Measurements from ENCODE around the gene DCTPP1.

The DCTPP1 gene

DNA sequence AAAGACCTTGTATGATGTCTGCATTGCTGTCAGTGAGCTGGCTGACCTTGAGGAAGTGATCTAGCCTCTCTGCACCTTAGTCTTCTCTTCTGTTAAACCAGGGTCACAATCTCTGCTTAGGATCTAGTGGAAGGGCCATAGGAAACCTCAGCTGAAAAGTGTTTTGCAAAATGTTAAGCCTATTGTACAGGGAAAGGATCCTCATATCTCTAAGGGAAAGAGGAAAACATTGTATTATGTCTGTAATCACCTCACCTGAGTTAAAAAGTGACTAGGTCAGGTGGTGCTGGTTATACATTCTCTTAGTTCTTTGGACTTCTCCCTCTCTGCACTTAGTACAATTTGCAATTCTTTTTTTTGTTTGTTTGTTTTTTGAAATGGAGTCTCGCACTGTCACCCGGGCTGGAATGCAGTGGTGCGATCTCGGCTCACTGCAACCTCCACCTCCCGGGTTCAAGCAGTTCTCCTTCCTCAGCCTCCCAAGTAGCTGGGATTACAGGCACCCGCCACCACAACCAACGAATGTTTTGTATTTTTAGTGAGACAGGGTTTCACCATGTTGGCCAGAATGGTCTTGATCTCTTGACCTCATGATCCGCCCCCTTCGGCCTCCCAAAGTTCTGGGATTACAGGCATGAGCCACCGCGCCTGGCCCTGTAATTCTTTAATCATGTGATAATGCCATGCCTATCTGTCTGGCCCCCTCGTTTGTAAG, 17.8 kb upstream of the DCTPP1 start:
- DNase-seq (ENCODE audit: low read depth, low spot score): no peak

DNA sequence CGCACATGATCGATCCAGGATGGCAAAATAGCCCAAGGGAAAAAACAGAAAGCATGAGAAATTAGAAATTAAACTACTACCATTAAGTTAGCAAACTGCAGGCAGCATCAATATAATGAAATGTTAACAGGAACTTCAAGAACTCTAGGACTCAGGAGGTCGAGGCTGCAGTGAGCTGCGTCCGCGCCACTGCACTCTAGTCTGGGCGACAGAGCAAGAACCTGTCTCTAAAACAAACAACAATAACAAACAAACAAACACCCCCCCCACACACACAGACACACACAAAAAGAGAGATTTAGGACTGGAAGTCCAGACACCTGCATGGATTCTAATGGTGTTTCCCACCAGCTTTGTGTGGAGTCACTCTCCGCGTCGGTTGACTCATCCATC, 16.4 kb upstream of the DCTPP1 start:
- no peak for DNase-seq (ENCODE audit: low read depth, low spot score)

DNA sequence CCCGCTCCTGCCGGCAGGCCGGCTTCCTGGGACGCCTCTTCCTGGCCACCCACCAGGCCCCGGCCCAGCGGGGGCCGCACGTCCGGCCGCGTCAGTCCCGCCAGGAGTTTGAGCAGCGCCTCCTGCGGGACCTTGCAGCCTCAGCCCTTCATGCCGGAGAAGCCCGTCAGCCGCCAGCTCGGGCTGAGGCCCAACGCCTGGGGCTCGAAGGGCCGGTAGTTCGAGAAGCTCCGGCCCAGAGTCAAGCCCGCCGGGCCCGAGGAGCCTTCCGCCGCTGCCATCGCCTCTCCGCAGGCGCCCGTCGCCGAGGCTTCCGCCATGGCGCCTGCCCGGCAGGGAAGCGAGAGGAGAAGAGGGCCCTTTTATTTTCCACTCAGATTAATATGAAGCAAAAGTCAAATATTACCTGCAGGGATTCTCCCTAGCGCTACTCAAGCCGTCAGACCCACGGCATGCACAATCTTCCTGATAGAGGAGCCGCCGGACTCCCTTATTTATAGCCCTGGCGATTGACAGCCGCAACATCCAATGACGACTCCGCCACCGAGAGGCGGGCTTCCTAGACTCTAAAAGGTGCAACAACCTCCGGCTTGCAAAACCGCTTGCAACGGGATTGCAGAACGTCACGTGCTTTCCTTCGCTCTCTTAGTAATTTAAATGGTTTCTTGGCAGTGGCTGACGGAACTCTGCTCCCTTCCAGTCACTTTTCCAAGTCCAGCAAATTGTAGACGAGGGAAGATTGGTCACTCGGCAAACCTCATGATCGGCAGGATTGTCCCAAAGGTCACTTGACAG, 15.8 kb upstream of the DCTPP1 start, which contains the start of gene SEPHS2:
Gene SEPHS2, minus strand, starts transcription at position 467 of the 795 bp plus-strand sequence. Its CDS starts 147 bp downstream, at position 320.
- peak; percentile 93 for DNase-seq (ENCODE audit: low read depth, low spot score)

DNA sequence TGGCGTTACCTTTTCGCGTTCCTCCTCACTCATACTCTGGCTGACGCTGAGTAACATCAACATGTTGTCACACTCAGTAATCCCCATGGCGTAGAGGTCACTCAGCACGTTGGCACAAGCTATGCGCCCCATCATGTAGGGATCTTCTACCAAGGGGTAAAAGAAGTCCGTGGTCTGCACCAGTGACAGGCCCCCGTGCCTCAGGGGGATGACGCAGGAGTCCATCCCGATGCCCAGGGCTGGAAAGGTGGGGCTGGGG, 15.2 kb upstream of the DCTPP1 start:
- no peak for DNase-seq (ENCODE audit: low read depth, low spot score)

DNA sequence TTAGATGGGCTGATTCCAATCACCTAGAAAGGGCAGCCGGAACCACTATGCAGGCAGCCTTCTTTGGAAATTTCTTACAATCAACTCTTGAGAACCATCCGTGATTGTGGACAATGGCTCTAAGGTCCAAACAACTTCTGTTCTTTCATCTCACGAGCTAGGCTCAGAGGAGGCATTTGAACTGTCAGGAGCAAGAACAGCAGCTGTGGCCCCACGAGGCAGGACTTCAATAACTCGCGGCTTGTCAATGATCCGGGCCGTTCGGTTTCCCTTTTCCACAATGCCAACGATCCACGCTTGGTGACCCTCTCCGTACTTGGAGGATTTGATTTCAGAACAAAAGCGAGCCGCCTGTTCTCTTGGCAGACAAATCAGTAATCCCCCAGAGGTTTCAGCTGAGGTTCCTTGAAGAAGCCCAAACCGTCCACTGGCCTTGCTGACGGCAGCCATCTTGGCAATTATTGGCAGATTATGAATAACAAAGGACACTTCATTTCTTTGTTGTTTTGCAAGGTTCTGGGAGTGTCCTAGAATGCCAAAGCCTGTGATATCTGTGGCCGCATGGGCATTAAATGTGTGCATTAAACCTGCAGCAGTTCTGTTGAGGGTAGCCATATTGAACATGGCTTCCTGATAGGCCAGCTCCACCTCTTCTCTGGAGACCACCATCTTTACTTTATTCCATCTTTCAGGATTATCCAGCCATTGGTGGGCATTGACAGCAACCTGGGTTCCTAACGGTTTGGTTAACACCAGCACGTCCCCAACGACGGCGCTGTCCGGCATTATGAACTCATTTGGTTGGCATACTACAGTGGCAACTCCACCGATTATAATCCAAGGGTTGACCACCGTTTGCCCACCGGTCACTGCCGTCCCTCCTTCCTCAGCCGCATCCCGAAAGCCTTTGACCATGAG, 14.7 kb upstream of the DCTPP1 start:
- no peak for DNase-seq (ENCODE audit: low read depth, low spot score)

DNA sequence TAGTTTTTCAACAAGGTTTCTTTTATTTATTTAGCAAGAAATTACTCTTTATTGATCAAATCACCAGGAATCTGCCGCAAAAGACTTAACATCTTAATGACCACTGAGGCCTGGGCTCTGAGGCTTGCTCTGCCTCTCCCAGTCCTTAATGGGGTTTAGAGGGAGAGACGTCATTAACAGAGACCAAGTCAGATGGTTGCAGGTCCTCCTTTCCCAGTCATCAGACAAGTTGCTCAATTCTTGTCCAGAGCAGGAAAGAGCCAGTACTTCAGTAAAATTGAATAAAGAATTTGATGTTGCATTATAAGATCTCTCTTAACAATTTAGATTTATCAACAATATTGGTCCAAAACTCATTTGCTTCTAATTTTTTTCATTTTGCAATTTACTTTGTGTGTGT, 13.8 kb upstream of the DCTPP1 start:
- no peak for DNase-seq (ENCODE audit: low read depth, low spot score)

DNA sequence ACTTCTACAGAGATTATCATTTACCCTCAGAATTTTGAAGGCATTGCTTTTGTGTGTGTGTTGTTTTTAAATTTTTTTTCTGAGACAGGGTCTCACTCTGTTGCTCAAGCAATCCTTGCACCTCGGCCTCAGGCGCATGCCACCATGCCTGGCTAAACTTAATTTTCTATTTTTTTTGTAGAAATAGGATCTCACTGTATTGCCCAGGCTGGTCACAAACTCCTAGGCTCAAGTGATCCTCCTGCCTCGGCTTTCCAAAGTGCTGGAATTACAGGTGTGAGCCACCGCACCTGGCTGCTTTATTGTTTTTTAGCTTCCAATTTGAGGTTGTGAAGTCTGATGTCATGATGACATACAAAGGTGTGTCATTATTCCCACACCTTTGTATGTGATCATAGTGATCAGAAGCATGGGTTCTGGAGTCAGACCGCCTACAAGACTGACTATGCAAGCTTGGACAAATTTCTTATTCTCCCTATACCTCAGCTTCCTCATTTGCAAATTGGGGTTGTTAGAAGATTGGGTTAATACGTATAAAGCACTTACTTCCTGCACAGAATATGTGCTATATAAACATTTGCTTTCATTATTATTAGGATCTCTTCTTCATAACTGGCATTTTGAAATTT, 10.0 kb upstream of the DCTPP1 start:
- no peak for DNase-seq (ENCODE audit: low read depth, low spot score)

DNA sequence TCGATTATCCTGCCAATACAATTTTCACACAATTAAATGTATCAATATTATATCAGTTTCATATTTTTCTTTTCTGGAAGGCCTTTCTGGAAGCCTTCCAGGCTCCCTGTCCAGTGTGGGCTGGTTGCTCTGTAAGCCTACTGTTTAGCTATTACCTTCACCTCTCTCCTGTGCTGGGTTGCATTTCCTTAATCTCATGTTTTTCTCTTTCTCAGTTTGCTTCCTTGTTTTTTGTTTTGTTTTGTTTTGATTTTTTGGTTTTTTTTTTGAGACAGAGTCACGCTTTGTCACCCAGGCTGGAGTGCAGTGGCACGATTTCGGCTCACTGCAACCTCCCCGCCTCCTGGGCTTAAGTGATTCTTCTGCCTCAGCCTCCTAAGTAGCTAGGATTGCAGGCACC, 9.0 kb upstream of the DCTPP1 start:
- no peak for DNase-seq (ENCODE audit: low read depth, low spot score)

DNA sequence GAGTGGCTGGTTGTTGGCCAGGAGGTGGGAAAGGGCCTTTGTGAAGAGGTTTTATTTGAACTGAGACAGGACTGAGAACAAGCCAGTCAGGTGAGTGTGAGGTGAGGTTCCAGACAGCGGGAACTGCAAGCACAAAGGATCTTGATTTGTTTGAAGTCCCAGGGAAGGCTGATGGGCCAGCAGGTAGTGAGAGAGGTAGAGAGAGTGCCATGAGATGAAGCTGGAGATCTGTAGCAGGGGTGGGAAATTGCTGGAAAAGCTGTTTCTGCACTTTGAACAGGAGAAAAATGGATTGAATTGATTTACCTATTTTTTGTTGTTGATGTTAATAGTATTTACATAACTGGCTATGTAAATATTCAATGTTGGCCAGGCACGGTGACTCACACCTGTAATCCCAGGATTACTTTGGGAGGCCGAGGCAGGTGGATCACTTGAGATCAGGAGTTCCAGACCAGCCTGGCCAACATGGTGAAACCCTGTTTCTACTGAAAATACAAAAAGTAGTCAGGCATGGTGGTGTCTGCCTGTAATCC, 7.7 kb upstream of the DCTPP1 start:
- DNase-seq (ENCODE audit: low read depth, low spot score): no peak

DNA sequence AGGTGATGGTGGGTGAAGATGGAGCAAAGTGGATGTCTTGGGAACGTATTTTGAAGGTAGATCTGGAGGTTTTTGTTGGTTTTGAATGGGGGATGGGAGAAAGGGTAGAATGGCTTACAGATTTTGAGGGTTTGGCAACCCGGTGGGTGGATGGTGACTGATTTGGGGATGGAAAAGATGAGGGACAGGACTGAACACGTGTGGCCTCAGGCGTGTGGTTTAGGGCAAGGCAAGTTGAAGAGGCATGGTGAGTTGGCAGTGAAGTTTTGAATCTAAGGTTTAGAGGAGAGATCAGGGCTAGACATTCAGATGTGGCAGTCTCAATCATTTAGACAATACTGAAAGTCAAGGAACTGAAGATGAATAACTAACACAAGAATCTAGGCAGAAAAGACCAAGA, 5.0 kb upstream of the DCTPP1 start:
- DNase-seq (ENCODE audit: low read depth, low spot score): no peak

DNA sequence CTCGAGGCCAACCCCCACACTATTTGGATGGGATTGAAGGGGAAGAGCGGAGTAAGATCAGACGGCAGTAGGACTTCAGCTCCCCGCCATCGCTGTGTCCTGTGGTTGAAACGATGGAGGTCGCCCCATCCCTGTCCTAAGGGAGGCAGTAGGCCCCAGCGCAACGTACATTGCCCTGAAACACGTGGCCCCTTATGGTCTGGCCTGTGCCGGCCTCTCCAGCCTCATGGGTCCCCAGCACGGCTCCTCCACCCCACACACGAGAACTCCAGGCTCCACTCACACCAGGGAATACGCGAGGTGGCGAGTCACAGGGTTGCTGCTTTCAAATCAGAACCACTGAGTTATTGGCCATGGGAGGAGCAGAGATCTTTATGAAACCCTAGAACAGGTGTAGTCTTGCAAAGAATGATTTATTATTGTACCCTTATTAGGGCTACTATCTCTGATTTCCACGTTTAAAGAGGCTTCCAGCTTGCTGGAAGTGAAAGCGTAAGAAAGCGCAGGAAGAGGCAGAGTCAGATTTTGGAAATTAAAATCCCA, 669 bp upstream of the DCTPP1 start:
- no peak for DNase-seq (ENCODE audit: low read depth, low spot score)

DNA sequence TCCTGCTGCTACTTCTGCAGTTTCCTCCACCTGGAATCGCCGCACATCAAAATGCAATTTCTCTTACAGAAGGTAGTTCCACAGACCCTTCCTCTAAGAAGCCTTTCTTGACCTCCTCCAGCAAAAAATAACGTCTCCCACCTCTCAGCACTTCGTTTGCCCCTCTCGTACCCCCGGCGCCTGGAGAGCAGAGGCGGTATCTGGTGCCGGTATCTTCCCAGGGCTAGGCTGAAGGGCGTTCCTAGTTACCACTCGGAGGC, 482 bp downstream of the DCTPP1 start:
- DNase-seq (ENCODE audit: low read depth, low spot score): no peak

DNA sequence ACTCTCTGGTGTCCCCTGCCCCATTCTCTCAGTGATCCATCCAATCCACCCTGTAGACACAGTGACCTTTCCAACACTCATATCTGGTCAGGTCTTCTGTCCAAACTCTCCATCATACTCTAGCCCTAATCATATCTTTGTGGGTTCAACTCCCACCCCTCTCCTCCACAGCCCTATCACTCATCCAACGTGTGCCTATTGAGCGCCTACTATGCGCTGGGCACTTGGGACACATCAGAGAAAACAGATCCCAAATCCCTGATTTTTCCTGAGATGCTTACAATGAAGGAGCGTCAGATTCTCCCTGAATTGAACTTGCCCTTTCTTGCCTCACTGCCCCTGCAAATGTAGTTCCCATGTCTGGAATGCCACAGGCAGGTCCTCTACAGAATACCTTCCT, 1.8 kb downstream of the DCTPP1 start:
- no peak for DNase-seq (ENCODE audit: low read depth, low spot score)

DNA sequence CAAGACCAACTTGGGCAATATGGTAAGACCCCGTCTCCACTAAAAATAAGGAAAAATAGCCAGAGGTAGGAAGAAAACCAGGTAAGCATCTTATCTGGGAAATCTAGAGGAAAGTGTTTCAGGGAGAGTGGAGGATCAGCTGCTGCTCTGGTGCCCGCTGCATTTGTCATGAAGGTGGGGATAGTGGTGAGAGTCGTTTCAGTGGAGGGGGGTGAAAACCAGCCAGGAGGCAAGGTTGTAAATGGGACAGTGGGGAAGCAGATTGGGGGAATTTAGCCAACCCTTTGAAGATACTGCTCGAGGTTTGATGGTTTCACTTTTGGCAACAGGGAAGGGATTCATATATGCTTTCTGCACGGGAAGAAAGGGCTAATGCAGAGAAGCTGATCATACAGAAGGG, 8.8 kb downstream of the DCTPP1 start:
- DNase-seq (ENCODE audit: low read depth, low spot score): no peak

DNA sequence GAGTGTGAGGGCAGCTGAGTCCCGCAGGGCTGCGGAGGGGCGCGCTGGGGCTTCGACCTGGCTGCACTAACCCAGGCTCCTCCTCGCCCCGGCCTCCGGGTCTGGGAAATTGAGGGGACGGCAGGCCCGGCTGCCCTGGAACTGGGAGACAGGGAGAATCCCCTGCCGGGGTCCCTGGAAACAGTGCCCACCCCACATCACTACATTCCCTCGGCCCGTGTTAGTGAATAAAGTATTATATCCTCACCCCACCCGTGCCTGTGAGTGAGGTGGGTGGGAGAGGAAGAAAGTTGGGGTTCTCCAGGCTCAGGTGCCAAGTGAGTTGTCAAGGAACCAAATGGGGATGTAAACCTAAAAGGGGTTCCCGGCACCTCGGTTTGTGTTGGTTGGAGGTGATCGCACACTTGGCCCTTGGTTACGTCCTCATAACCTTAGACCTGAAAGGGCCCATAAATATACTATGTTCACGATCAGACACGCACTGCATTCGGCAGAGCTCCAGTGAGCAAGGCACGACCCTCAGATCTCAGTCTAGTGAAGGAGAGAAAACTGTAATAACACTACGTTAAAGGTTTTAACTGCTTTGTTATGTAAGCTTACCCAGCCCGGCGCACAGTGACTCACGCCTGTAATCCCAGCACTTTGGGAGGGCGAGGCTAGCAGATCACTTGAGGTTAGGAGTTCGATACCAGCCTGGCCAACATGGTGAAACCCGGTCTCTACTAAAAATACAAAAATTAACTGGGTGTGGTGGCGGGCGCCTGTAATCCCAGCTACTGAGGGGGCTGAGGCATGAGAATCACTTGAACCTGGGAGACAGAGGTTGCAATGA, 11.3 kb downstream of the DCTPP1 start:
- no peak for DNase-seq (ENCODE audit: low read depth, low spot score)

DNA sequence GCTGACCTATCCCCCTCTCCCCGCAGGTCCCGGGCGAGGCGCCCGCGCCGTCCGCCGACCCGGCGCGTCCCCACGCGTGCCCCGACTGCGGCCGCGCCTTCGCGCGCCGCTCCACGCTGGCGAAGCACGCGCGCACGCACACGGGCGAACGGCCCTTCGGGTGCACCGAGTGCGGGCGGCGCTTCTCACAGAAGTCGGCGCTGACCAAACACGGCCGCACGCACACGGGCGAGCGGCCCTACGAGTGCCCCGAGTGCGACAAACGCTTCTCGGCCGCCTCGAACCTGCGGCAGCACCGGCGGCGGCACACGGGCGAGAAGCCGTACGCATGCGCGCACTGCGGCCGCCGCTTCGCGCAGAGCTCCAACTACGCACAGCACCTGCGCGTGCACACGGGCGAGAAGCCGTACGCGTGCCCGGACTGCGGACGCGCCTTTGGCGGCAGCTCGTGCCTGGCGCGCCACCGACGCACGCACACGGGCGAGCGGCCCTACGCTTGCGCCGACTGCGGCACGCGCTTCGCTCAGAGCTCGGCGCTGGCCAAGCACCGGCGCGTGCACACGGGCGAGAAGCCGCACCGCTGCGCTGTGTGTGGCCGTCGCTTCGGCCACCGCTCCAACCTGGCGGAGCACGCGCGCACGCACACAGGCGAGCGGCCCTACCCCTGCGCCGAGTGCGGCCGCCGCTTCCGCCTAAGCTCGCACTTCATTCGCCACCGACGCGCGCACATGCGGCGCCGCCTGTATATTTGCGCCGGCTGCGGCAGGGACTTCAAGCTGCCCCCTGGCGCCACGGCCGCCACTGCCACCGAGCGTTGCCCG, 12.1 kb downstream of the DCTPP1 start:
- peak; percentile 60 for DNase-seq (ENCODE audit: low read depth, low spot score)

DNA sequence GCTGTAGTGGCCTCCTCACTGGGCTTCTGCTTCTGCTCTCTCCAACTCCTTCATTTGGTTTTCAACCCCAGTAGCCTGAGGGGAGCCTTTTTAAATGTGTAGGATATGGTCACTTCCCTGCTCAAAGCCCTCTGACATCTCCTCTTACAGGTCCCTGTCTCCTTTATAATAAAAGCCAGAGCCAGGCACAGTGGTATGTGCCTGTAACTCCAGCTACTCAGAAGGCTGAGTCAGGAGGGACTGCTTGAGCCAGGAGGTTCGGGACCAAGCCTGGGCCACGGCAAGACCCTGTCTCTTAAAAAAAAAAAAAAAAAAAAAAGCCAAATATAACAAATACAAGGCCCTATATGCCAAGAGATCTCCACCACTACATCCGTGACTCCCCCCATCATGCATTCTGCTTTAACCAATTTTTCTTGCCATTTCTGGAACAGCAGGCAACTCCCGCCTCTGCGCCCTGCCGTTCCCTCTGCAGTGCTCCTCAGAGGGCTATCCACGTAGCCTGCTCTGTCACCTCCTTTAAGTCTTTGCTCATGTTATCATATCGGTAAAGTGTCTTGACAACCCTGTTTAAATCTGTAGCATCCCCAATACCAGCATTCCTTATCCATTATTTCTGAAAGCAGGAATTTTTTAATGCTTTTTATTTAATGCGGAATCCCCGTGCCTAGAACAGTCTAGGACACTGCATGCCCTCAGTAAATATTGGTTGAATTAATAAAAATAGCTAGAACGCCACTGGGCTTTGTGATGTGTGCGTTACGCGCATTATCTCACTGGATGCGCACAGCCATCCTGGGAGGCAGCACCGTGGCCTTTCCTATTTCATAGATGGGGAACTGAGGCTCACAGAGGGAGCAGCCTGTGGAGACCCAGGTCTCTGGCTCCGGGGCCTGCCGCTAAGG, 13.0 kb downstream of the DCTPP1 start:
- no peak for DNase-seq (ENCODE audit: low read depth, low spot score)

DNA sequence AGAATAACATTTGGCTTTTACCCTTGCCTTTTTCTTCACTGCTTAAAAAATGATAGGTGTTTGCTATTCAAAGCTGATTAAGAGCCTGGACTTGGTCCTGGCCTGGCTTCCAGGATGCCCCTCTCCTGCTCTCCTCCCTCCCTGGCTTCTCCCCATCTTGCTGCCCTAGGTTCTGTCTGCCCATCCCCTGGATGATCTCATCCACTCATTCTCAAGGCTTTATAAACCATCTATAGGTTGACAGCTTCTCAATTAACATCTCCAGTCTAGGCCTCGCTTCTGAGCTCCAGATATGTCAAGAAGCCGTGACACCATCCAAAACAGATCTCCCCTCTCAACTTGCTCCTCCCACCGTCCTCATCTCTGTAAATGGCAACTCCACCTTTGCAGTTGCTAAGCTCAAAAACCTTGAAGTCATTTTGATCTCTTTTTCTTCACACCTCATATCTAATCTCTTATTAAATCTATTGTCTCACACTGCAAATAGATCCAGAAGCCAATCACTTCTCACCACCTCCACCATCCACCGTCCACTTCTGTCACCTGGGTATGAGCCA, 13.7 kb downstream of the DCTPP1 start:
- no peak for DNase-seq (ENCODE audit: low read depth, low spot score)

DNA sequence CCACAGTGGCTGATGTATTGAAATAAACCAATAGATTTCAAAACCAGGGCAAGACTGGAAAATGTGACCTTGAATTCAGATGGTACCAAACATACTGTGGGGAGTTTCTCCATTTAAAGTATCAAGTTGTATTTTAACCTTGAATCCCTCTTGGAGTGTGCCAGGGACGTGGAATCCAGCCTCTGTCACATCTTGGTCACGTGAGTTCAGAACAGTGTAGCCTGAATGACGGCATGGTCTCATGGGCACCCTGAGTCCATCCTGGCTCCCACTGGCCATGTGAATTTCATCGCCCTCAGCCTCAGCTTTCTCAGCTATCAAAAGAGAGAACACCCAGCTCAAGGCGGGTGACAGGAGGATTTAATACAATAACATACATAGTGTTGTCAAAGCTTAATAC, 15.7 kb downstream of the DCTPP1 start:
- DNase-seq (ENCODE audit: low read depth, low spot score): no peak

Data from smooth muscle cell of the brain vasculature (primary cell).